ENCODE measurements around the gene NIP7. TPM values are rescaled to one million over a fixed set of nuclear protein-coding genes. Genes with fewer than 3 reads are reported as not detected.

The NIP7 gene
- total and polyA plus RNA-seq, 2 experiments from 2014 or later, result 30.4 to 47.4 TPM

DNA sequence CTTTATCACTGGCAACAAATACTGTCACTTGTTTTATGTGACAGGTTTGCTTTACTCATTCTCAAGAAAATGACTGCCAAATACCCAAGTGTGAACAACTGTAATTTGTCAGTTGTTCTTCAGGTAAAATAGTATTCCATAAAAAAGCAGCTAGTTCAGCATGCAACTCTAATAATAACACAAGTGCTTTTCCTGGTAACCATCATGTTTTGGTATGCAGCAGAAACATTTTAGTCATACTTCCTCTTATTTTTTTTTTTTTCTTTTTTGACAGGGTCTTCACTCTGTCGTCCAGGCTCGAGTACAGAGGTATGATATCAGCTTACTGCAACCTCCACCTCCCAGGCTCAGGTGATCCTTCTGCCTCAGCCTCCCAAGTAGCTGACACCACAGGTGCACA lies 41.7 kb downstream of the NIP7 start:
- Mint-ChIP-seq H3K36me3 (ENCODE audit: low read depth) (peaks cover 66% of the 10 kb centered on the region), H3K4me1 (peaks cover 6% of the 10 kb centered on the region; the same call in 2 of the 3 replicates), H3K27ac (no peak overlapping the region), H3K4me3 (no peak overlapping the region), H3K9me3 (no peaks in the 10 kb centered on the region), H3K27me3 (ENCODE audit: insufficient read depth, low read depth, poor library complexity) (peaks cover 5% of the 10 kb centered on the region)
- Histone ChIP-seq H3K4me2 (no peak overlapping the region), H3K27me3 (ENCODE audit: insufficient read depth) (no peaks in the 10 kb centered on the region), H3K79me2 (replicated peaks; ENCODE audit: insufficient read depth) (peaks cover 41% of the 10 kb centered on the region), H3K4me3 (no peak overlapping the region), H3K4me1 (ENCODE audit: insufficient read depth) (0 out of 2 replicates have a peak, but pooled peaks cover 3% of the 10 kb centered on the region), H3F3A (replicated peaks; ENCODE audit: low read depth) (peaks cover 10% of the 10 kb centered on the region; the same call in 1 of the 2 replicates), H3K9me2 (ENCODE audit: insufficient read depth) (no peaks in the 10 kb centered on the region), H3K36me3 (ENCODE audit: insufficient read depth) (peaks cover 47% of the 10 kb centered on the region), H2AFZ (no peak overlapping the region), H4K20me1 (replicated peaks; ENCODE audit: insufficient read depth) (peaks cover 10% of the 10 kb centered on the region), H3K27ac (ENCODE audit: low read depth) (no peak overlapping the region)
- DNase-seq (ENCODE audit: low spot score) (no peak), ATAC-seq (no peak)
- TF ChIP-seq, protein P1, sequence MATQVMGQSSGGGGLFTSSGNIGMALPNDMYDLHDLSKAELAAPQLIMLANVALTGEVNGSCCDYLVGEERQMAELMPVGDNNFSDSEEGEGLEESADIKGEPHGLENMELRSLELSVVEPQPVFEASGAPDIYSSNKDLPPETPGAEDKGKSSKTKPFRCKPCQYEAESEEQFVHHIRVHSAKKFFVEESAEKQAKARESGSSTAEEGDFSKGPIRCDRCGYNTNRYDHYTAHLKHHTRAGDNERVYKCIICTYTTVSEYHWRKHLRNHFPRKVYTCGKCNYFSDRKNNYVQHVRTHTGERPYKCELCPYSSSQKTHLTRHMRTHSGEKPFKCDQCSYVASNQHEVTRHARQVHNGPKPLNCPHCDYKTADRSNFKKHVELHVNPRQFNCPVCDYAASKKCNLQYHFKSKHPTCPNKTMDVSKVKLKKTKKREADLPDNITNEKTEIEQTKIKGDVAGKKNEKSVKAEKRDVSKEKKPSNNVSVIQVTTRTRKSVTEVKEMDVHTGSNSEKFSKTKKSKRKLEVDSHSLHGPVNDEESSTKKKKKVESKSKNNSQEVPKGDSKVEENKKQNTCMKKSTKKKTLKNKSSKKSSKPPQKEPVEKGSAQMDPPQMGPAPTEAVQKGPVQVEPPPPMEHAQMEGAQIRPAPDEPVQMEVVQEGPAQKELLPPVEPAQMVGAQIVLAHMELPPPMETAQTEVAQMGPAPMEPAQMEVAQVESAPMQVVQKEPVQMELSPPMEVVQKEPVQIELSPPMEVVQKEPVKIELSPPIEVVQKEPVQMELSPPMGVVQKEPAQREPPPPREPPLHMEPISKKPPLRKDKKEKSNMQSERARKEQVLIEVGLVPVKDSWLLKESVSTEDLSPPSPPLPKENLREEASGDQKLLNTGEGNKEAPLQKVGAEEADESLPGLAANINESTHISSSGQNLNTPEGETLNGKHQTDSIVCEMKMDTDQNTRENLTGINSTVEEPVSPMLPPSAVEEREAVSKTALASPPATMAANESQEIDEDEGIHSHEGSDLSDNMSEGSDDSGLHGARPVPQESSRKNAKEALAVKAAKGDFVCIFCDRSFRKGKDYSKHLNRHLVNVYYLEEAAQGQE (IDR thresholded peaks at IDR 0.05; ENCODE audit: unreplicated experiment), result no peak
- TF ChIP-seq CREB1 (CRISPR knock-in tag; IDR thresholded peaks at IDR 0.05; ENCODE audit: low read depth) (no peak), JUNB (IDR thresholded peaks at IDR 0.05; ENCODE audit: unreplicated experiment) (no peak), ZNF114 (CRISPR knock-in tag; IDR thresholded peaks at IDR 0.05) (no peak), NANOG (IDR thresholded peaks at IDR 0.05; ENCODE audit: borderline replicate concordance) (no peak), STAT1 (IDR thresholded peaks at IDR 0.05; ENCODE audit: unreplicated experiment) (no peak), EZH2phosphoT487 (IDR thresholded peaks at IDR 0.05; ENCODE audit: unreplicated experiment) (no peak), EZH2 (IDR thresholded peaks at IDR 0.05; ENCODE audit: low read depth, unreplicated experiment) (no peak), POLR2AphosphoS5 (IDR thresholded peaks at IDR 0.05; ENCODE audit: low read depth) (no peak), ZNF331 (CRISPR knock-in tag; IDR thresholded peaks at IDR 0.05; ENCODE audit: low read depth) (no peak)
- TF ChIP-seq, protein P2, sequence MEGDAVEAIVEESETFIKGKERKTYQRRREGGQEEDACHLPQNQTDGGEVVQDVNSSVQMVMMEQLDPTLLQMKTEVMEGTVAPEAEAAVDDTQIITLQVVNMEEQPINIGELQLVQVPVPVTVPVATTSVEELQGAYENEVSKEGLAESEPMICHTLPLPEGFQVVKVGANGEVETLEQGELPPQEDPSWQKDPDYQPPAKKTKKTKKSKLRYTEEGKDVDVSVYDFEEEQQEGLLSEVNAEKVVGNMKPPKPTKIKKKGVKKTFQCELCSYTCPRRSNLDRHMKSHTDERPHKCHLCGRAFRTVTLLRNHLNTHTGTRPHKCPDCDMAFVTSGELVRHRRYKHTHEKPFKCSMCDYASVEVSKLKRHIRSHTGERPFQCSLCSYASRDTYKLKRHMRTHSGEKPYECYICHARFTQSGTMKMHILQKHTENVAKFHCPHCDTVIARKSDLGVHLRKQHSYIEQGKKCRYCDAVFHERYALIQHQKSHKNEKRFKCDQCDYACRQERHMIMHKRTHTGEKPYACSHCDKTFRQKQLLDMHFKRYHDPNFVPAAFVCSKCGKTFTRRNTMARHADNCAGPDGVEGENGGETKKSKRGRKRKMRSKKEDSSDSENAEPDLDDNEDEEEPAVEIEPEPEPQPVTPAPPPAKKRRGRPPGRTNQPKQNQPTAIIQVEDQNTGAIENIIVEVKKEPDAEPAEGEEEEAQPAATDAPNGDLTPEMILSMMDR (conservative IDR thresholded peaks at IDR 0.05; ENCODE audit: low read depth in 2 of 2), result no peak
- TF ChIP-seq, protein P3, sequence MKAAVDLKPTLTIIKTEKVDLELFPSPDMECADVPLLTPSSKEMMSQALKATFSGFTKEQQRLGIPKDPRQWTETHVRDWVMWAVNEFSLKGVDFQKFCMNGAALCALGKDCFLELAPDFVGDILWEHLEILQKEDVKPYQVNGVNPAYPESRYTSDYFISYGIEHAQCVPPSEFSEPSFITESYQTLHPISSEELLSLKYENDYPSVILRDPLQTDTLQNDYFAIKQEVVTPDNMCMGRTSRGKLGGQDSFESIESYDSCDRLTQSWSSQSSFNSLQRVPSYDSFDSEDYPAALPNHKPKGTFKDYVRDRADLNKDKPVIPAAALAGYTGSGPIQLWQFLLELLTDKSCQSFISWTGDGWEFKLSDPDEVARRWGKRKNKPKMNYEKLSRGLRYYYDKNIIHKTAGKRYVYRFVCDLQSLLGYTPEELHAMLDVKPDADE (IDR thresholded peaks at IDR 0.05), result no peak
- TF ChIP-seq, protein P4, sequence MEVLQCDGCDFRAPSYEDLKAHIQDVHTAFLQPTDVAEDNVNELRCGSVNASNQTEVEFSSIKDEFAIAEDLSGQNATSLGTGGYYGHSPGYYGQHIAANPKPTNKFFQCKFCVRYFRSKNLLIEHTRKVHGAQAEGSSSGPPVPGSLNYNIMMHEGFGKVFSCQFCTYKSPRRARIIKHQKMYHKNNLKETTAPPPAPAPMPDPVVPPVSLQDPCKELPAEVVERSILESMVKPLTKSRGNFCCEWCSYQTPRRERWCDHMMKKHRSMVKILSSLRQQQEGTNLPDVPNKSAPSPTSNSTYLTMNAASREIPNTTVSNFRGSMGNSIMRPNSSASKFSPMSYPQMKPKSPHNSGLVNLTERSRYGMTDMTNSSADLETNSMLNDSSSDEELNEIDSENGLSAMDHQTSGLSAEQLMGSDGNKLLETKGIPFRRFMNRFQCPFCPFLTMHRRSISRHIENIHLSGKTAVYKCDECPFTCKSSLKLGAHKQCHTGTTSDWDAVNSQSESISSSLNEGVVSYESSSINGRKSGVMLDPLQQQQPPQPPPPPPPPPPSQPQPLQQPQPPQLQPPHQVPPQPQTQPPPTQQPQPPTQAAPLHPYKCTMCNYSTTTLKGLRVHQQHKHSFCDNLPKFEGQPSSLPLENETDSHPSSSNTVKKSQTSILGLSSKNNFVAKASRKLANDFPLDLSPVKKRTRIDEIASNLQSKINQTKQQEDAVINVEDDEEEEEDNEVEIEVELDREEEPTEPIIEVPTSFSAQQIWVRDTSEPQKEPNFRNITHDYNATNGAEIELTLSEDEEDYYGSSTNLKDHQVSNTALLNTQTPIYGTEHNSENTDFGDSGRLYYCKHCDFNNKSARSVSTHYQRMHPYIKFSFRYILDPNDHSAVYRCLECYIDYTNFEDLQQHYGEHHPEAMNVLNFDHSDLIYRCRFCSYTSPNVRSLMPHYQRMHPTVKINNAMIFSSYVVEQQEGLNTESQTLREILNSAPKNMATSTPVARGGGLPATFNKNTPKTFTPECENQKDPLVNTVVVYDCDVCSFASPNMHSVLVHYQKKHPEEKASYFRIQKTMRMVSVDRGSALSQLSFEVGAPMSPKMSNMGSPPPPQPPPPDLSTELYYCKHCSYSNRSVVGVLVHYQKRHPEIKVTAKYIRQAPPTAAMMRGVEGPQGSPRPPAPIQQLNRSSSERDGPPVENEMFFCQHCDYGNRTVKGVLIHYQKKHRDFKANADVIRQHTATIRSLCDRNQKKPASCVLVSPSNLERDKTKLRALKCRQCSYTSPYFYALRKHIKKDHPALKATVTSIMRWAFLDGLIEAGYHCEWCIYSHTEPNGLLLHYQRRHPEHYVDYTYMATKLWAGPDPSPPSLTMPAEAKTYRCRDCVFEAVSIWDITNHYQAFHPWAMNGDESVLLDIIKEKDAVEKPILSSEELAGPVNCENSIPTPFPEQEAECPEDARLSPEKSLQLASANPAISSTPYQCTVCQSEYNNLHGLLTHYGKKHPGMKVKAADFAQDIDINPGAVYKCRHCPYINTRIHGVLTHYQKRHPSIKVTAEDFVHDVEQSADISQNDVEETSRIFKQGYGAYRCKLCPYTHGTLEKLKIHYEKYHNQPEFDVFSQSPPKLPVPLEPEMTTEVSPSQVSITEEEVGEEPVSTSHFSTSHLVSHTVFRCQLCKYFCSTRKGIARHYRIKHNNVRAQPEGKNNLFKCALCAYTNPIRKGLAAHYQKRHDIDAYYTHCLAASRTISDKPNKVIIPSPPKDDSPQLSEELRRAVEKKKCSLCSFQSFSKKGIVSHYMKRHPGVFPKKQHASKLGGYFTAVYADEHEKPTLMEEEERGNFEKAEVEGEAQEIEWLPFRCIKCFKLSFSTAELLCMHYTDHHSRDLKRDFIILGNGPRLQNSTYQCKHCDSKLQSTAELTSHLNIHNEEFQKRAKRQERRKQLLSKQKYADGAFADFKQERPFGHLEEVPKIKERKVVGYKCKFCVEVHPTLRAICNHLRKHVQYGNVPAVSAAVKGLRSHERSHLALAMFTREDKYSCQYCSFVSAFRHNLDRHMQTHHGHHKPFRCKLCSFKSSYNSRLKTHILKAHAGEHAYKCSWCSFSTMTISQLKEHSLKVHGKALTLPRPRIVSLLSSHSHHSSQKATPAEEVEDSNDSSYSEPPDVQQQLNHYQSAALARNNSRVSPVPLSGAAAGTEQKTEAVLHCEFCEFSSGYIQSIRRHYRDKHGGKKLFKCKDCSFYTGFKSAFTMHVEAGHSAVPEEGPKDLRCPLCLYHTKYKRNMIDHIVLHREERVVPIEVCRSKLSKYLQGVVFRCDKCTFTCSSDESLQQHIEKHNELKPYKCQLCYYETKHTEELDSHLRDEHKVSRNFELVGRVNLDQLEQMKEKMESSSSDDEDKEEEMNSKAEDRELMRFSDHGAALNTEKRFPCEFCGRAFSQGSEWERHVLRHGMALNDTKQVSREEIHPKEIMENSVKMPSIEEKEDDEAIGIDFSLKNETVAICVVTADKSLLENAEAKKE (CRISPR knock-in tag; IDR thresholded peaks at IDR 0.05), result no peak
